CD14-positive monocyte (primary cell): Measurements from ENCODE around the gene CRTC2. TPM values are rescaled to one million over a fixed set of nuclear protein-coding genes. Genes with fewer than 3 reads are reported as not detected.
"Not testable (repeated sequence)": the region's sequence is repeated elsewhere in the genome, so short reads cannot be mapped to it uniquely, and the experiment has no call there.

Experiments used
- DNase-seq, 3 donors: peaks; one replicate each; pipeline ENCODE4 v3.0.0-alpha.2; 2011 to 2022
- H2AFZ ChIP-seq: 2 replicates; pipeline ENCODE4 v1.6.0; 2012; ENCODE audit warnings: mild to moderate bottlenecking, low read depth, low read length, inconsistent platforms; ENCODE audit not compliant: insufficient read depth, poor library complexity, severe bottlenecking
- H3K27ac ChIP-seq, 2 donors: 1 replicate in 1 of 2; 2 replicates in 1 of 2; pipeline ENCODE4 v1.5.1; 2012 to 2013; ENCODE audit warnings: low read length in 2 of 2, control low read depth in 1 of 2, inconsistent platforms in 1 of 2, low read depth in 1 of 2, mild to moderate bottlenecking in 1 of 2
- H3K27me3 ChIP-seq, 2 donors: one replicate each; pipeline versions ENCODE4 v1.6.0 to v1.6.1; 2011 to 2013; ENCODE audit warnings: low read length in 2 of 2; ENCODE audit not compliant: control insufficient read depth in 2 of 2, insufficient read depth in 2 of 2
- H3K36me3 ChIP-seq, 2 donors: replicated peaks in 1 of 2; 1 replicate in 1 of 2; 2 replicates in 1 of 2; pipeline versions ENCODE4 v1.5.1 to v1.6.1; 2012 to 2013; ENCODE audit warnings: low read length in 2 of 2, control low read depth in 1 of 2, inconsistent platforms in 1 of 2, mild to moderate bottlenecking in 1 of 2; ENCODE audit not compliant: insufficient read depth in 2 of 2, control insufficient read depth in 1 of 2
- H3K4me1 ChIP-seq, 2 donors: 1 replicate in 1 of 2; 2 replicates in 1 of 2; pipeline versions ENCODE4 v1.5.1 to v1.6.1; 2012 to 2013; ENCODE audit warnings: low read length in 2 of 2, control low read depth in 1 of 2, inconsistent platforms in 1 of 2, mild to moderate bottlenecking in 1 of 2, moderate library complexity in 1 of 2; ENCODE audit not compliant: insufficient read depth in 2 of 2, control insufficient read depth in 1 of 2
- H3K4me2 ChIP-seq: replicated peaks from 2 replicates; pipeline ENCODE3; 2012; ENCODE audit warnings: low read length, moderate library complexity, mild to moderate bottlenecking; ENCODE audit not compliant: poor library complexity, severe bottlenecking; ENCODE audit errors: extremely low read depth
- H3K4me3 ChIP-seq, 3 experiments: fragments of 200-600 bp in 1 of 3; sonication (generic) in 1 of 3; replicated peaks in 1 of 3; 1 replicate in 2 of 3; 2 replicates in 1 of 3; pipeline ENCODE4 v1.5.1; 2011 to 2013; ENCODE audit warnings: low read length in 3 of 3, mild to moderate bottlenecking in 3 of 3, control low read depth in 2 of 3, low read depth in 2 of 3, inconsistent platforms in 1 of 3, moderate library complexity in 1 of 3
- H3K79me2 ChIP-seq: 2 replicates; pipeline ENCODE4 v1.6.0; 2012; ENCODE audit warnings: mild to moderate bottlenecking, control low read depth, inconsistent platforms, low read length, moderate library complexity; ENCODE audit not compliant: insufficient read depth
- H3K9ac ChIP-seq: 2 replicates; pipeline ENCODE4 v1.6.0; 2017; ENCODE audit warnings: low read length, mild to moderate bottlenecking; ENCODE audit not compliant: insufficient read depth, poor library complexity, severe bottlenecking
- H3K9me3 ChIP-seq, 2 donors: replicated peaks in 1 of 2; 1 replicate in 1 of 2; 2 replicates in 1 of 2; pipeline versions ENCODE4 v1.5.1 to v1.6.1; 2012 to 2013; ENCODE audit warnings: low read length in 2 of 2, control low read depth in 1 of 2; ENCODE audit not compliant: control insufficient read depth in 1 of 2, insufficient read depth in 1 of 2
- H4K20me1 ChIP-seq: 2 replicates; pipeline ENCODE4 v1.6.0; 2012; ENCODE audit warnings: mild to moderate bottlenecking, low read length, control low read depth, moderate library complexity; ENCODE audit not compliant: insufficient read depth
- H3K27ac Mint-ChIP-seq, 7 donors: one replicate each; pipeline ENCODE4 v1.8.0; 2020; ENCODE audit warnings: mild to moderate bottlenecking in 7 of 7, mixed read lengths in 7 of 7, moderate library complexity in 6 of 7, inconsistent platforms in 2 of 7
- H3K27me3 Mint-ChIP-seq, 3 donors: one replicate each; pipeline ENCODE4 v1.8.0; 2021 to 2022; ENCODE audit warnings: low read depth in 3 of 3, mild to moderate bottlenecking in 3 of 3, mixed read lengths in 3 of 3, moderate library complexity in 3 of 3, inconsistent platforms in 1 of 3
- H3K36me3 Mint-ChIP-seq, 2 donors: one replicate each; pipeline ENCODE4 v1.8.0; 2020; ENCODE audit warnings: mixed read lengths in 2 of 2, inconsistent platforms in 1 of 2, mild to moderate bottlenecking in 1 of 2
- H3K4me1 Mint-ChIP-seq: one replicate; pipeline ENCODE4 v1.8.0; 2020; ENCODE audit warnings: mild to moderate bottlenecking, mixed read lengths
- H3K4me3 Mint-ChIP-seq, 2 donors: one replicate each; pipeline ENCODE4 v1.8.0; 2020; ENCODE audit warnings: mild to moderate bottlenecking in 2 of 2, mixed read lengths in 2 of 2, moderate library complexity in 1 of 2
- H3K9me3 Mint-ChIP-seq, 7 donors: one replicate each; pipeline ENCODE4 v1.8.0; 2020 to 2022; ENCODE audit warnings: mixed read lengths in 7 of 7, mild to moderate bottlenecking in 6 of 7, moderate library complexity in 6 of 7, inconsistent platforms in 2 of 7
- WGBS: methylation state at CpG from one replicate; pipeline ENCODE4 v1.1.5; 2013; ENCODE audit warnings: missing lambda C conversion rate; ENCODE audit not compliant: insufficient coverage; 5-methylcytosine and 5-hydroxymethylcytosine counted together
- intact Hi-C, 2 donors: fragments of 100-400 bp; cut with micrococcal nuclease; formaldehyde crosslinking; loops; one replicate each; pipeline versions ENCODE4 v1.15.0 to v1.15.1; 2023
- polyA plus RNA-seq, 3 donors: library from polyadenylated mRNA; depleted of rRNA in 1 of 3; unstranded in 2 of 3; stranded (reverse) in 1 of 3; fragments of 300-500 nt in 2 of 3; fragments of >200 nt in 1 of 3; fragmentation: Illumina TruSeq in 2 of 3; gene quantifications; 1 replicate in 2 of 3; 2 replicates in 1 of 3; pipeline ENCODE4 v1.2.3, GENCODE V29; 2012 to 2021
- TF ChIP-seq, protein P1 (sequence below): fragments of 200-600 bp; IDR thresholded peaks from one replicate; pipeline ENCODE4 v1.8.0; 2022; ENCODE audit warnings: antibody characterized with exemption, mild to moderate bottlenecking

The CRTC2 gene
- polyA plus RNA-seq, 3 donors: 13.7 to 86.0 (median 21.2) TPM

DNA sequence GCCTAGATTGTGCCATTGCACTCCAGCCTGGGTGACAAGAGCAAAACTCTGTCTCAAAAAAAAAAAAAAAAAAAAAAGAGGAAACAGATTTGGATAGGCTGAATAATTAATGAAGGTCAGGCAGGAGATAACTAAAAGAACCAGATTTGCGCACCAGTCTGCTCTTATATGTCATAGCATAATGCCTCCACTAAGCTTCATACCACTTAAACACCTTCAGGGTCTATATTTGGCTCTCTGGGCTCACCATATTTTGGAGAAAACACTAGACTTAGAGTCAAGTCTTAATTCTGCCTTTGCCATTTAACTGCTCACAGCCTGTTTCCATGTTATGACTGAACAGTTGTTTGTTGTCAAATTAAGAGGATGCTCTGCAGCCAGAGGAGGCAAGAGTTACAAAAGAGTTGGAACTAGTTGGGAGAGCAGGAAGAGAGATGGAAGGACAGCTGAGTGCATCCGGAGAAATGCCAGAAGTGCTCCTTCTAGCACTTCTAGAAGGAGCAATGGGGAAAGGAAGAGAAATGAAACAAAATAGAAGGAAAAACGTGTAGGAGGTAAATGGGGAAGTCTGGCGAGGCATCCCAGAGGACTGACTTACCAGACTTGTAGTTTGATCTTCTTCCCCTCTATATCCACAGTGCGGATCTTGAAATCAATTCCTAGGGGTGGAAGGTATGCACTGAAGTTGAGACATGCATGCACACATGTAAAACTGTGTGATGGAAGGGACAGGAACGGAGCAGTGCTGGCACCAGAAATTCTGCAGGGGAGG, 25.9 kb upstream of the CRTC2 start:
- no peak overlapping the region for H3K9ac ChIP-seq
- no peaks in the 10 kb centered on the region for H3K27me3 ChIP-seq
- DNase-seq: no peak
- no peaks in the 10 kb centered on the region for H3K36me3 ChIP-seq
- no peaks in the 10 kb centered on the region for H3K9me3 ChIP-seq
- Mint-ChIP-seq H3K27ac (peak overlapping the region in 5 of 7 donors; percentile 1 to 78 (median 38)), H3K27me3 (peaks cover 0 to 6% (median 2%) of the 10 kb centered on the region in 3 donors), H3K9me3 (peaks cover 0 to 2% (median 0%) of the 10 kb centered on the region in 7 donors), H3K4me1 (peaks cover 45% of the 10 kb centered on the region), H3K4me3 (peak overlapping the region in 1 of 2 donors; percentile 11), H3K36me3 (no peaks in the 10 kb centered on the region)
- no peak overlapping the region for H3K4me2 ChIP-seq
- H3K4me1 ChIP-seq: peaks cover 32 to 43% of the 10 kb centered on the region in 2 donors
- H2AFZ ChIP-seq: no peak overlapping the region
- H4K20me1 ChIP-seq: no peaks in the 10 kb centered on the region
- no peak overlapping the region for H3K4me3 ChIP-seq
- H3K79me2 ChIP-seq: no peaks in the 10 kb centered on the region
- 82% methylated on average over 1 of the region's 6 CpGs for WGBS
- intact Hi-C loops: no loop called here
- no peak overlapping the region for H3K27ac ChIP-seq
- TF ChIP-seq, protein P1, sequence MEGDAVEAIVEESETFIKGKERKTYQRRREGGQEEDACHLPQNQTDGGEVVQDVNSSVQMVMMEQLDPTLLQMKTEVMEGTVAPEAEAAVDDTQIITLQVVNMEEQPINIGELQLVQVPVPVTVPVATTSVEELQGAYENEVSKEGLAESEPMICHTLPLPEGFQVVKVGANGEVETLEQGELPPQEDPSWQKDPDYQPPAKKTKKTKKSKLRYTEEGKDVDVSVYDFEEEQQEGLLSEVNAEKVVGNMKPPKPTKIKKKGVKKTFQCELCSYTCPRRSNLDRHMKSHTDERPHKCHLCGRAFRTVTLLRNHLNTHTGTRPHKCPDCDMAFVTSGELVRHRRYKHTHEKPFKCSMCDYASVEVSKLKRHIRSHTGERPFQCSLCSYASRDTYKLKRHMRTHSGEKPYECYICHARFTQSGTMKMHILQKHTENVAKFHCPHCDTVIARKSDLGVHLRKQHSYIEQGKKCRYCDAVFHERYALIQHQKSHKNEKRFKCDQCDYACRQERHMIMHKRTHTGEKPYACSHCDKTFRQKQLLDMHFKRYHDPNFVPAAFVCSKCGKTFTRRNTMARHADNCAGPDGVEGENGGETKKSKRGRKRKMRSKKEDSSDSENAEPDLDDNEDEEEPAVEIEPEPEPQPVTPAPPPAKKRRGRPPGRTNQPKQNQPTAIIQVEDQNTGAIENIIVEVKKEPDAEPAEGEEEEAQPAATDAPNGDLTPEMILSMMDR: no peak

- H3K9ac ChIP-seq, H3K27me3 ChIP-seq, H2AFZ ChIP-seq, H3K36me3 Mint-ChIP-seq, H3K36me3 ChIP-seq, intact Hi-C loops, H3K4me3 ChIP-seq, DNase-seq, H3K4me3 Mint-ChIP-seq, H3K27ac ChIP-seq, H3K27me3 Mint-ChIP-seq, H4K20me1 ChIP-seq, H3K9me3 Mint-ChIP-seq, H3K9me3 ChIP-seq, H3K4me2 ChIP-seq: not testable (repeated sequence)
- peaks cover 15% of the 10 kb centered on the region for H3K79me2 ChIP-seq
- WGBS: no CpG with 5 or more reads among the region's 2 CpGs
- Mint-ChIP-seq H3K4me1 (peaks cover 48% of the 10 kb centered on the region), H3K27ac (peak overlapping the region in 3 of 7 donors; percentile 28 to 63 (median 33))
- H3K4me1 ChIP-seq: peaks cover 40 to 54% of the 10 kb centered on the region in 2 donors
These were observed 23.3 kb upstream of the CRTC2 start for GRCh38 chr1:153981735-153982134.

- peaks cover 30% of the 10 kb centered on the region for H3K79me2 ChIP-seq
- H3K4me3 Mint-ChIP-seq, H3K4me3 ChIP-seq, H2AFZ ChIP-seq, H4K20me1 ChIP-seq, H3K9me3 Mint-ChIP-seq, H3K27me3 Mint-ChIP-seq, intact Hi-C loops, H3K27ac ChIP-seq, H3K9ac ChIP-seq, H3K9me3 ChIP-seq, DNase-seq, H3K27me3 ChIP-seq, H3K27ac Mint-ChIP-seq, H3K4me2 ChIP-seq: not testable (repeated sequence)
- H3K36me3 ChIP-seq: peaks cover 17 to 19% of the 10 kb centered on the region in 2 donors
- WGBS: 100% methylated on average over 2 of the region's 12 CpGs
- peaks cover 26 to 39% of the 10 kb centered on the region in 2 donors for H3K4me1 ChIP-seq
- Mint-ChIP-seq H3K36me3 (peaks cover 17 to 23% of the 10 kb centered on the region in 2 donors), H3K4me1 (peaks cover 40% of the 10 kb centered on the region)
These were observed 20.7 kb upstream of the CRTC2 start for GRCh38 chr1:153979091-153979490.
